ENCODE measurements around the gene GFRA1.

- TF ChIP-seq CTCF (conservative IDR thresholded peaks at IDR 0.05; ENCODE audit: low read depth, low read length) (no peak), EZH2 (IDR thresholded peaks at IDR 0.05; ENCODE audit: borderline replicate concordance, low read depth, low read length, poor library complexity, severe bottlenecking) (no peak)
Measured at GRCh38 chr10:116049974-116050304, 223.1 kb downstream of the GFRA1 start.

Measured in A673 (cell line).